Psoas muscle (tissue), 8 donors: ENCODE results near the gene KIAA1671. TPM values are rescaled to one million over a fixed set of nuclear protein-coding genes. Genes with fewer than 3 reads are reported as not detected.
A peak's percentile ranks its signal among the peaks of the same experiment; 100 is the strongest.

Experiments used
- ATAC-seq, 4 donors: fragments of 200-7000 bp; cut with Tn5 transposase; one replicate each; pipeline ENCODE4 v1.9.1; 2020; ENCODE audit warnings: moderate library complexity in 3 of 4, mild to moderate bottlenecking in 2 of 4
- DNase-seq, 2 donors: peaks; one replicate each; pipeline ENCODE4 v3.0.0-alpha.2; 2020
- H3K27ac ChIP-seq: fragments of 200-600 bp; one replicate; pipeline ENCODE4 v1.8.0; 2022
- H3K27me3 ChIP-seq, 3 donors: fragments of 200-600 bp in 1 of 3; one replicate each; pipeline versions ENCODE4 v1.6.1 to v1.8.0; 2013 to 2022; ENCODE audit warnings: low read length in 2 of 3, mild to moderate bottlenecking in 2 of 3, moderate library complexity in 1 of 3; ENCODE audit not compliant: insufficient read depth in 3 of 3
- H3K36me3 ChIP-seq, 2 donors: fragments of 200-600 bp in 1 of 2; one replicate each; pipeline versions ENCODE4 v1.6.1 to v1.8.0; 2013 to 2022; ENCODE audit warnings: low read depth in 1 of 2, mild to moderate bottlenecking in 1 of 2, moderate library complexity in 1 of 2; ENCODE audit not compliant: insufficient read depth in 1 of 2
- H3K4me1 ChIP-seq: fragments of 200-600 bp; one replicate; pipeline ENCODE4 v1.8.0; 2022
- H3K4me3 ChIP-seq: fragments of 200-600 bp; one replicate; pipeline ENCODE4 v1.8.0; 2022; ENCODE audit warnings: mild to moderate bottlenecking
- H3K9me3 ChIP-seq: fragments of 200-600 bp; one replicate; pipeline ENCODE4 v1.8.0; 2022
- CTCF ChIP-seq: fragments of 200-600 bp; IDR thresholded peaks from one replicate; pipeline ENCODE4 v1.8.0; 2022; ENCODE audit warnings: antibody characterized with exemption
- WGBS, 3 donors: extraction: QIAGEN DNeasy Blood & Tissue Kit; methylation state at CpG; one replicate each; pipeline versions ENCODE4 v1.1.6 to v1.1.7; 2013; 5-methylcytosine and 5-hydroxymethylcytosine counted together
- intact Hi-C, 2 donors: fragments of 100-400 bp; cut with DNase I; formaldehyde crosslinking; loops; one replicate each; pipeline versions ENCODE4 v1.11.0 to v1.14.2; 2022
- polyA plus RNA-seq, 3 donors: library from polyadenylated mRNA; stranded (reverse); fragments of 200-250 nt; gene quantifications; one replicate each; pipeline ENCODE4 v1.2.3, GENCODE V29; 2013
- total RNA-seq, 4 donors: library from RNA; stranded (reverse); fragmentation: NEBNext Ultra II Directional in 2 of 4; extraction: Animal tissue kit (Norgen Biotek cat#: 25700) in 2 of 4; gene quantifications; one replicate each; pipeline versions ENCODE4 v1.2.1 to v1.2.4, GENCODE V29; 2021 to 2023
- donor health status: healthy with polysubstance abuse.
- donor health status: DM: no; HTN: no; CAD: no; lungs with moderate emphysema.
- donor health status: Bipolar disorder and iron deficiency.
- donor health status: healthy.
- donor health status: DM: yes; HTN: yes; CAD: no.
- donor health status: DM: no; HTN: no; CAD: no.
- donor health status: DM: no; HTN: no; CAD: no.
- donor health status: DM: yes; HTN: yes; CAD: no.

Gene KIAA1671
- total and polyA plus RNA-seq, 7 donors: 1.9 to 56.9 (median 15.8) TPM

GRCh38 chr22:25068707-25069106 is 116.2 kb downstream of the KIAA1671 start:
- 69 to 82% (median 77%) methylated on average over 9 of the region's 9 CpGs for WGBS, 3 donors

GRCh38 chr22:25069426-25069757 is 116.9 kb downstream of the KIAA1671 start:
- WGBS, 3 donors: 93% methylated on average over 5 of the region's 5 CpGs
- Histone ChIP-seq H3K4me1 (peaks cover 5% of the 10 kb centered on the region), H3K27ac (no peak overlapping the region), H3K36me3 (no peaks in the 10 kb centered on the region), H3K9me3 (no peaks in the 10 kb centered on the region), H3K27me3 (peaks cover 0 to 16% (median 3%) of the 10 kb centered on the region in 3 donors), H3K4me3 (no peak overlapping the region)
- DNase-seq (no peak), ATAC-seq (no peak)
- intact Hi-C loops: no loop called here
- TF ChIP-seq CTCF: no peak

More at GRCh38 chr22:25068707-25069106, 116.2 kb downstream of the KIAA1671 start:
- Histone ChIP-seq H3K36me3 (no peaks in the 10 kb centered on the region), H3K9me3 (no peaks in the 10 kb centered on the region), H3K27ac (no peak overlapping the region), H3K4me1 (peaks cover 5% of the 10 kb centered on the region), H3K4me3 (no peak overlapping the region), H3K27me3 (peaks cover 0 to 16% (median 3%) of the 10 kb centered on the region in 3 donors)
- intact Hi-C loops: no loop called here
- ATAC-seq (no peak), DNase-seq (peak in 1 of 2 donors; percentile 38)
- TF ChIP-seq CTCF: no peak

- DNase-seq (peak; percentile 58 to 76), ATAC-seq (peak; percentile 59 to 88 (median 84))
- Histone ChIP-seq H3K27me3 (peaks cover 0 to 16% (median 3%) of the 10 kb centered on the region in 3 donors), H3K4me3 (peak overlapping the region; percentile 15), H3K9me3 (no peaks in the 10 kb centered on the region), H3K27ac (no peak overlapping the region), H3K36me3 (no peaks in the 10 kb centered on the region), H3K4me1 (peaks cover 5% of the 10 kb centered on the region)
- 33 to 41% (median 33%) methylated on average over 29 of the region's 29 CpGs for WGBS, 3 donors
- no peak for TF ChIP-seq CTCF
- intact Hi-C loops: loop anchor here in 1 of 2 donors (10.0 kb wide), 1 partner anchor 265 kb away; no protein-coding TSS in a partner anchor
Observed at GRCh38 chr22:25069758-25070481, 117.4 kb downstream of the KIAA1671 start.

GRCh38 chr22:25070956-25071355 is 118.4 kb downstream of the KIAA1671 start:
- TF ChIP-seq CTCF: no peak
- Histone ChIP-seq H3K27me3 (peaks cover 0 to 13% (median 3%) of the 10 kb centered on the region in 3 donors), H3K9me3 (no peaks in the 10 kb centered on the region), H3K36me3 (no peaks in the 10 kb centered on the region), H3K4me3 (no peak overlapping the region), H3K4me1 (peaks cover 5% of the 10 kb centered on the region), H3K27ac (no peak overlapping the region)
- ATAC-seq: no peak
- intact Hi-C loops: loop anchor here in 1 of 2 donors (10.0 kb wide), 1 partner anchor 264 kb away; no protein-coding TSS in a partner anchor
- WGBS, 3 donors: 67 to 94% (median 81%) methylated on average over 3 of the region's 3 CpGs
- no peak for DNase-seq
